Muscle layer of duodenum (tissue), 2 donors: ENCODE measurements around the gene SSR3.
A peak's percentile ranks its signal among the peaks of the same experiment; 100 is the strongest.

Source experiments
- H3K27ac ChIP-seq: one replicate; pipeline ENCODE4 v1.7.0; 2013; ENCODE audit warnings: mild to moderate bottlenecking, low read length
- H3K27me3 ChIP-seq: one replicate; pipeline ENCODE4 v1.7.0; 2013; ENCODE audit warnings: low read depth, mild to moderate bottlenecking, control low read depth, low read length
- H3K36me3 ChIP-seq, 2 donors: one replicate each; pipeline ENCODE4 v1.7.0; 2013; ENCODE audit warnings: low read length in 2 of 2, control low read depth in 1 of 2, mild to moderate bottlenecking in 1 of 2; ENCODE audit not compliant: insufficient read depth in 2 of 2, control insufficient read depth in 1 of 2
- H3K4me1 ChIP-seq, 2 donors: one replicate each; pipeline ENCODE4 v1.7.0; 2013; ENCODE audit warnings: low read length in 2 of 2, mild to moderate bottlenecking in 2 of 2, control low read depth in 1 of 2, moderate library complexity in 1 of 2; ENCODE audit not compliant: insufficient read depth in 2 of 2, control insufficient read depth in 1 of 2
- H3K4me3 ChIP-seq, 2 donors: one replicate each; pipeline ENCODE4 v1.7.0; 2013; ENCODE audit warnings: low read length in 2 of 2, low read depth in 1 of 2, mild to moderate bottlenecking in 1 of 2
- H3K9me3 ChIP-seq, 2 donors: one replicate each; pipeline ENCODE4 v1.7.0; 2013; ENCODE audit warnings: low read length in 2 of 2, control low read depth in 1 of 2, mild to moderate bottlenecking in 1 of 2; ENCODE audit not compliant: control insufficient read depth in 1 of 2
- donor health status: healthy.

Gene SSR3

GRCh38 chr3:156535162-156535627 is 19.7 kb downstream of the SSR3 start:
- H3K4me3 ChIP-seq: no peak overlapping the region

GRCh38 chr3:156533205-156533604 is 21.7 kb downstream of the SSR3 start:
- Histone ChIP-seq H3K36me3 (no peaks in the 10 kb centered on the region), H3K27ac (peak overlapping the region; percentile 24), H3K4me1 (peaks cover 6 to 8% of the 10 kb centered on the region in 2 donors)

More at GRCh38 chr3:156535162-156535627, 19.7 kb downstream of the SSR3 start:
- Histone ChIP-seq H3K9me3 (no peaks in the 10 kb centered on the region), H3K27me3 (no peaks in the 10 kb centered on the region), H3K4me1 (peaks cover 6 to 8% of the 10 kb centered on the region in 2 donors), H3K36me3 (peaks cover 0 to 4% of the 10 kb centered on the region in 2 donors), H3K27ac (peak overlapping the region; percentile 76)

GRCh38 chr3:156532730-156533129 is 22.2 kb downstream of the SSR3 start:
- Histone ChIP-seq H3K27ac (peak overlapping the region; percentile 24), H3K27me3 (no peaks in the 10 kb centered on the region), H3K4me3 (no peak overlapping the region), H3K4me1 (peaks cover 6 to 8% of the 10 kb centered on the region in 2 donors), H3K9me3 (no peaks in the 10 kb centered on the region), H3K36me3 (no peaks in the 10 kb centered on the region)

More at GRCh38 chr3:156533205-156533604, 21.7 kb downstream of the SSR3 start:
- no peaks in the 10 kb centered on the region for H3K9me3 ChIP-seq
- H3K27me3 ChIP-seq: no peaks in the 10 kb centered on the region
- H3K4me3 ChIP-seq: no peak overlapping the region

GRCh38 chr3:156530980-156531379 is 23.9 kb downstream of the SSR3 start:
- Histone ChIP-seq H3K4me1 (peaks cover 5% of the 10 kb centered on the region in 2 donors), H3K4me3 (no peak overlapping the region), H3K9me3 (no peaks in the 10 kb centered on the region), H3K27ac (no peak overlapping the region), H3K36me3 (peaks cover 0 to 6% of the 10 kb centered on the region in 2 donors), H3K27me3 (no peaks in the 10 kb centered on the region)

GRCh38 chr3:156527060-156527459 is 27.9 kb downstream of the SSR3 start:
- no peak overlapping the region for H3K4me3 ChIP-seq
- H3K27ac ChIP-seq: no peak overlapping the region
- no peaks in the 10 kb centered on the region for H3K4me1 ChIP-seq
- no peaks in the 10 kb centered on the region for H3K27me3 ChIP-seq
- H3K9me3 ChIP-seq: no peaks in the 10 kb centered on the region
- peaks cover 0 to 8% of the 10 kb centered on the region in 2 donors for H3K36me3 ChIP-seq

GRCh38 chr3:156525808-156526207 is 29.1 kb downstream of the SSR3 start:
- Histone ChIP-seq H3K4me3 (no peak overlapping the region), H3K27me3 (no peaks in the 10 kb centered on the region), H3K27ac (no peak overlapping the region), H3K4me1 (no peaks in the 10 kb centered on the region), H3K9me3 (no peaks in the 10 kb centered on the region), H3K36me3 (peaks cover 0 to 8% of the 10 kb centered on the region in 2 donors)

- Histone ChIP-seq H3K27me3 (no peaks in the 10 kb centered on the region), H3K9me3 (no peaks in the 10 kb centered on the region), H3K4me3 (no peak overlapping the region), H3K36me3 (peaks cover 0 to 8% of the 10 kb centered on the region in 2 donors), H3K4me1 (no peaks in the 10 kb centered on the region), H3K27ac (no peak overlapping the region)
These were observed 32.2 kb downstream of the SSR3 start for GRCh38 chr3:156522673-156523072.

- Histone ChIP-seq H3K27me3 (no peaks in the 10 kb centered on the region), H3K4me1 (peaks cover 9 to 13% of the 10 kb centered on the region in 2 donors), H3K4me3 (no peak overlapping the region), H3K36me3 (no peaks in the 10 kb centered on the region), H3K27ac (no peak overlapping the region), H3K9me3 (no peaks in the 10 kb centered on the region)
These were observed 35.2 kb downstream of the SSR3 start for GRCh38 chr3:156519758-156520162.

GRCh38 chr3:156518726-156519125 is 36.2 kb downstream of the SSR3 start:
- H3K9me3 ChIP-seq: no peaks in the 10 kb centered on the region
- H3K27ac ChIP-seq: no peak overlapping the region
- no peaks in the 10 kb centered on the region for H3K27me3 ChIP-seq
- peaks cover 9 to 13% of the 10 kb centered on the region in 2 donors for H3K4me1 ChIP-seq
- no peak overlapping the region for H3K4me3 ChIP-seq
- no peaks in the 10 kb centered on the region for H3K36me3 ChIP-seq

- Histone ChIP-seq H3K27me3 (no peaks in the 10 kb centered on the region), H3K4me3 (no peak overlapping the region), H3K4me1 (peaks cover 9 to 13% of the 10 kb centered on the region in 2 donors), H3K36me3 (no peaks in the 10 kb centered on the region), H3K9me3 (no peaks in the 10 kb centered on the region), H3K27ac (no peak overlapping the region)
These were observed 38.0 kb downstream of the SSR3 start for GRCh38 chr3:156516961-156517360.

GRCh38 chr3:156516284-156516683 is 38.6 kb downstream of the SSR3 start:
- no peak overlapping the region for H3K27ac ChIP-seq
- peaks cover 9 to 13% of the 10 kb centered on the region in 2 donors for H3K4me1 ChIP-seq
- no peaks in the 10 kb centered on the region for H3K27me3 ChIP-seq
- H3K36me3 ChIP-seq: no peaks in the 10 kb centered on the region
- H3K4me3 ChIP-seq: no peak overlapping the region
- H3K9me3 ChIP-seq: no peaks in the 10 kb centered on the region

GRCh38 chr3:156513619-156514018 is 41.3 kb downstream of the SSR3 start:
- no peaks in the 10 kb centered on the region for H3K27me3 ChIP-seq
- peaks cover 9 to 21% of the 10 kb centered on the region in 2 donors for H3K4me1 ChIP-seq
- no peak overlapping the region for H3K27ac ChIP-seq
- H3K4me3 ChIP-seq: no peak overlapping the region
- no peaks in the 10 kb centered on the region for H3K9me3 ChIP-seq
- H3K36me3 ChIP-seq: no peaks in the 10 kb centered on the region
